WERI-Rb-1 (cell line): ENCODE measurements around the gene VSIG4.

Source experiments
- DNase-seq: peaks from one replicate; pipeline ENCODE4 v3.0.0-alpha.2; 2020
- H3K27ac ChIP-seq: fragments of 250-450 bp; sonication (Bioruptor Pico); 2 replicates; pipeline ENCODE4 v1.5.1; 2020; ENCODE audit warnings: mild to moderate bottlenecking, moderate library complexity
- H3K27me3 ChIP-seq: fragments of 250-450 bp; sonication (Bioruptor Pico); 2 replicates; pipeline ENCODE4 v1.5.1; 2021; ENCODE audit warnings: mild to moderate bottlenecking, low read depth, moderate library complexity; ENCODE audit not compliant: insufficient read depth, severe bottlenecking
- H3K36me3 ChIP-seq: fragments of 250-450 bp; sonication (Bioruptor Pico); 2 replicates; pipeline ENCODE4 v1.5.1; 2020; ENCODE audit warnings: mild to moderate bottlenecking, moderate library complexity
- H3K4me3 ChIP-seq: 2 replicates; pipeline ENCODE4 v1.5.1; 2011; ENCODE audit warnings: low read depth, mild to moderate bottlenecking, control low read depth, low read length
- H3K9me3 ChIP-seq: fragments of 250-450 bp; sonication (Bioruptor Pico); 2 replicates; pipeline ENCODE4 v1.5.1; 2021; ENCODE audit warnings: mild to moderate bottlenecking, moderate library complexity; ENCODE audit not compliant: severe bottlenecking
- CTCF ChIP-seq: IDR thresholded peaks from 2 replicates; pipeline ENCODE4 v1.5.1; 2011; ENCODE audit warnings: low read depth, mild to moderate bottlenecking, control low read depth, inconsistent platforms, low read length

VSIG4 gene

GRCh38 chrX:66054978-66055377 lies 15.1 kb upstream of the VSIG4 start:
- peaks cover 17% of the 10 kb centered on the region for H3K27me3 ChIP-seq
- DNase-seq, result no peak
- H3K36me3 ChIP-seq, result no peaks in the 10 kb centered on the region
- H3K4me3 ChIP-seq, result no peak overlapping the region
- H3K9me3 ChIP-seq, result no peaks in the 10 kb centered on the region
- H3K27ac ChIP-seq, result no peak overlapping the region
- TF ChIP-seq CTCF, result no peak

GRCh38 chrX:66053414-66053813 lies 13.5 kb upstream of the VSIG4 start:
- peaks cover 17% of the 10 kb centered on the region for H3K27me3 ChIP-seq
- TF ChIP-seq CTCF, result no peak
- no peak for DNase-seq
- no peak overlapping the region for H3K27ac ChIP-seq
- H3K36me3 ChIP-seq, result no peaks in the 10 kb centered on the region
- no peaks in the 10 kb centered on the region for H3K9me3 ChIP-seq
- H3K4me3 ChIP-seq, result no peak overlapping the region

- no peak overlapping the region for H3K4me3 ChIP-seq
- H3K9me3 ChIP-seq, result no peaks in the 10 kb centered on the region
- no peak overlapping the region for H3K27ac ChIP-seq
- DNase-seq, result no peak
- no peaks in the 10 kb centered on the region for H3K36me3 ChIP-seq
- H3K27me3 ChIP-seq, result peaks cover 10% of the 10 kb centered on the region
- no peak for TF ChIP-seq CTCF
Measured at GRCh38 chrX:66051980-66052379, 12.1 kb upstream of the VSIG4 start.

GRCh38 chrX:66050140-66050569 lies 10.3 kb upstream of the VSIG4 start:
- DNase-seq, result no peak
- peaks cover 5% of the 10 kb centered on the region for H3K27me3 ChIP-seq
- no peak overlapping the region for H3K27ac ChIP-seq
- no peak for TF ChIP-seq CTCF
- no peaks in the 10 kb centered on the region for H3K36me3 ChIP-seq
- no peaks in the 10 kb centered on the region for H3K9me3 ChIP-seq
- H3K4me3 ChIP-seq, result no peak overlapping the region

- DNase-seq, result no peak
- no peak overlapping the region for H3K27ac ChIP-seq
Measured at GRCh38 chrX:66049056-66049455, 9.2 kb upstream of the VSIG4 start.

More at GRCh38 chrX:66049056-66049455, 9.2 kb upstream of the VSIG4 start:
- no peak for TF ChIP-seq CTCF
- Histone ChIP-seq H3K27me3 (peaks cover 3% of the 10 kb centered on the region), H3K36me3 (no peaks in the 10 kb centered on the region), H3K4me3 (no peak overlapping the region), H3K9me3 (no peaks in the 10 kb centered on the region)
